Muscle of arm (tissue), 12 donors: Measurements from ENCODE around the gene CBFA2T2. TPM values are rescaled to one million over a fixed set of nuclear protein-coding genes. Genes with fewer than 3 reads are reported as not detected.
"Not testable (repeated sequence)": the region's sequence is repeated elsewhere in the genome, so short reads cannot be mapped to it uniquely, and the experiment has no call there.

Experiments
- DNase-seq: peaks from one replicate; pipeline ENCODE4 v3.0.0-alpha.2; 2013
- polyA plus RNA-seq, 12 donors: library from polyadenylated mRNA; unstranded; fragments of 120-200 nt; gene quantifications; one replicate each; pipeline ENCODE4 v1.2.1, GENCODE V29; 2013; ENCODE audit not compliant: insufficient read length in 12 of 12

The CBFA2T2 gene
- polyA plus RNA-seq, 12 donors, result 11.3 to 32.1 (median 14.0) TPM; not detected in 1

- no peak for DNase-seq
Measured at GRCh38 chr20:33622705-33623365, 132.9 kb downstream of the CBFA2T2 start.

GRCh38 chr20:33624399-33624798 is 134.5 kb downstream of the CBFA2T2 start:
- DNase-seq, result no peak

GRCh38 chr20:33626190-33626589 is 136.3 kb downstream of the CBFA2T2 start:
- DNase-seq, result no peak

- DNase-seq, result no peak
Measured at GRCh38 chr20:33627577-33628216, 137.8 kb downstream of the CBFA2T2 start.

DNA sequence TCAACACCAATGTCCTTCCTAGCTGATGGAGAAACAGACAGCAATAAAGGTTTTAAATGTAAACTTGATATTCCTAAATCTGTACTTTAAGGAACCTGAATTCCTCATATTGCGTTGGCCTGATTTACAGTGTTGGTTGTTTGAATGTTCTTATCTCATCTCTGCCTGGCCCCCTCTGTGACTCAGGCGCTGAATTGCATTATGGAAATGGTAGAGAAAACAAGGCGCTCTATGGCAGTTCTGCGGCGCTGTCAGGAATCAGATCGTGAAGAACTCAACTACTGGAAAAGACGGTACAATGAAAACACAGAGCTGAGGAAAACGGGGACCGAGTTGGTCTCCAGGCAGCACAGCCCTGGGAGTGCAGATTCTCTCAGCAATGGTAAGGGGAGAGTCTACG is 139.6 kb downstream of the CBFA2T2 start:
- no peak for DNase-seq

DNA sequence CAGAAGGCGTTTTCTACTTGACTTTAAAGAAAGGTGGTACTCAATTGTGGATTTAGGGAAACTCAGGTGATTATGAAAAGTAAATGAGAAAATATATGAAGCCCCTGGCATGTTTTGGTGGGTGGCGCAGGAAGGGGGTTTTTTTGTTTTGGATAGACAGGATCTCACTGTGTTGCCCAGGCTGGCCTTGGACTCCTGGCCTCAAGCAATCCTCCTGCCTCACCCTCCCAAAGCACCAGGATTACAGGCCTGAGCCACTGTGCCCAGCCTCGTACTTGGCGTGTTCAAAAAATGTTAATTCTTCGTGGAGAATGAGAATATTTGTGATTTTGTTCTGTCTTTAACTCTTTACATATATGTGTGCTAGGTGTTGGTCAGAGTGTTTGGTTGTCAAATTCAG is 140.1 kb downstream of the CBFA2T2 start:
- DNase-seq, result no peak

GRCh38 chr20:33630507-33630906 is 140.6 kb downstream of the CBFA2T2 start:
- no peak for DNase-seq

GRCh38 chr20:33631910-33632309 is 142.0 kb downstream of the CBFA2T2 start:
- not testable (repeated sequence) for DNase-seq

DNA sequence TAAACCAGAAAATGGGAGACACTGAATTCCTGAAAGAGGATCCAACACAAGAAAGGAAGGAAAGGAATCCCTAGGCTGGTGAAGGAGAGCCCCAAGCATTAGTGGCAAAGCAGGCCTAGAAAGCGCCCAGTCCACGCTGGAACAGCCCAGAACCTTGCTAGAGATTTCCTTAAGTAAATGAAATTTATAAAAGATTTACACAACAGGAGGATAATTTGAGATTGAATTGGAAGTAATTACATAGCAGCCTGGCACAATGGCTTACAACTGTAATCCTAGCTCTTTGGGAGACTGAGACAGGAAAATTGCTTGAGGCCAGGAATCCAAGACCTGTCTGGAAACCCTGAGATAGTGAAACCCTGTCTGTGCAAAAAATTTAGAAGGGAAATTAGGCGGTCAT is 145.4 kb downstream of the CBFA2T2 start:
- no peak for DNase-seq

- no peak for DNase-seq
Measured at GRCh38 chr20:33636776-33637175, 146.9 kb downstream of the CBFA2T2 start.

GRCh38 chr20:33640287-33640686 is 150.4 kb downstream of the CBFA2T2 start:
- DNase-seq, result no peak

- DNase-seq, result no peak
Measured at GRCh38 chr20:33644313-33645071, 154.6 kb downstream of the CBFA2T2 start.

DNA sequence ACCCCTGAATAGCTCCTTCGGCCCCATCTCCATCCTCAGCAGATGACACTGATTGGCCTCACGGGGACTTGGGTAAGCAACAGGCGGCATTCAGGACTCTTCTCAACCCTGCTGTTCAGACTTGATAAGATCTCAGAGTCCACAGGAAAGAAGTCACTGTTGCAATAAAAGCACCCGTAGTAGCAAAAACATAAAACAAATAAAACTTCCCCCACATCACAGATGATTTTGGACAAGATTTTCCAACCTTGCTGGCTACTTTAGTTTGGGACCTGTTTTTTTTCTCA is 155.1 kb downstream of the CBFA2T2 start:
- DNase-seq, result no peak

DNA sequence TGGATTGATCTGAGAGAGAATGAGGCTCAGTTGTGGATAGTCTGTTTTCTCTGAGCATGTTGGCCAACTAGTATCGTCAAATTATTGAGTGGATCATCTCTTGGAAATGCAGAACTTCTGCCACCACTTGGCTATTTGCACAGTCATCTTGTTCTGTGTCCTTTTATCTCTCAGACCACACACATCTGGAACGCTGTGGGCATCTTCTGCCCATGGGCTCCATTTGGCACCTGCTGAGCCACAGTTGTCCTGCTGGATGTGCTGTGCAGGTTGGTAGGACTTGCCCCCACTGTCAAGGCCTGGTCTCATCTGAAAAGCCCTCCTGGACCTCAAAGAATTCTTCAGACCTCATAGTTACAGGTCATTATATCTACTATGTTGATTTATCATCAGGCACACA is 155.5 kb downstream of the CBFA2T2 start:
- no peak for DNase-seq

GRCh38 chr20:33646191-33646590 is 156.3 kb downstream of the CBFA2T2 start:
- no peak for DNase-seq

GRCh38 chr20:33646959-33647602 is 157.2 kb downstream of the CBFA2T2 start:
- DNase-seq, result not testable (repeated sequence)

GRCh38 chr20:33647603-33648395 is 157.9 kb downstream of the CBFA2T2 start:
- DNase-seq, result no peak

DNA sequence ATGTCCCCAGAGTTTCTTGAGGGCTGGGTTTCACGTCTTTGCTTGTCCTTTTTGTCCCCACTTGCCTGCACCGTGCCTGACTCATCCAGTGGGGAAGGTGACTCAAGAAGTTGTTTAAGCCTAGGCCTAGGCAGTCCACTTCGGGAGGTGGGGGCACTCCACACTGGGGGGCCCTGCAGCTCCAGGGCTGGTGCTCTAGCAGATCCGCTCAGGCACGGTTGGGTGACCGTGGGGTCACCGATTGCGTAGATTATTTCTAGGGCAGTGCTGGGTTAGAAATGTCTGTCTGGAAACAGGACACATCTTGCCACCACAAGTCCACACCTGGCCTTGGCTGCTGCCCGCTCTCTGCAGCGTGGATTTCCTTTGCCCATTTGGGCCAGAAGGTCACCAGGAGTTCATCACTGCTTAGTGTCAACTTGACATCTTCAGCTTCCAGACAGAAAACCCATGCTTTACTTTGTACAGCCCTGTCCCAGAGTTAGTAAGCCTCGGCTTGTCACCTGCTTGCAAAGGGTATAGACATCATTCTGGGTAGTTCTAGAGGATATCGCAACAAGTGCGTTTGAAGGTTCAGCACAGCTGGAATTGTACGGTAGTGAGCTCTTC is 158.6 kb downstream of the CBFA2T2 start:
- DNase-seq, result no peak

- DNase-seq, result no peak
Measured at GRCh38 chr20:33649201-33649681, 159.3 kb downstream of the CBFA2T2 start.

- DNase-seq, result no peak
Measured at GRCh38 chr20:33650111-33650752, 160.3 kb downstream of the CBFA2T2 start.
